DOHH2 (cell line): ENCODE measurements around the gene RUNX1.

Experiments
- EZH2phosphoT487 ChIP-seq: fragments of 200-600 bp; sonication (generic); IDR thresholded peaks from 2 replicates; pipeline ENCODE4 v1.6.1; 2017; ENCODE audit warnings: borderline replicate concordance, mild to moderate bottlenecking, antibody characterized with exemption, low read length, moderate library complexity, mixed read lengths
- TF ChIP-seq, protein P1 (sequence below): fragments of 200-600 bp; sonication (generic); IDR thresholded peaks from one replicate; pipeline ENCODE4 v1.5.1; 2014; ENCODE audit warnings: antibody characterized with exemption, mild to moderate bottlenecking, low read depth, low read length; ENCODE audit not compliant: poor library complexity, severe bottlenecking

DNA sequence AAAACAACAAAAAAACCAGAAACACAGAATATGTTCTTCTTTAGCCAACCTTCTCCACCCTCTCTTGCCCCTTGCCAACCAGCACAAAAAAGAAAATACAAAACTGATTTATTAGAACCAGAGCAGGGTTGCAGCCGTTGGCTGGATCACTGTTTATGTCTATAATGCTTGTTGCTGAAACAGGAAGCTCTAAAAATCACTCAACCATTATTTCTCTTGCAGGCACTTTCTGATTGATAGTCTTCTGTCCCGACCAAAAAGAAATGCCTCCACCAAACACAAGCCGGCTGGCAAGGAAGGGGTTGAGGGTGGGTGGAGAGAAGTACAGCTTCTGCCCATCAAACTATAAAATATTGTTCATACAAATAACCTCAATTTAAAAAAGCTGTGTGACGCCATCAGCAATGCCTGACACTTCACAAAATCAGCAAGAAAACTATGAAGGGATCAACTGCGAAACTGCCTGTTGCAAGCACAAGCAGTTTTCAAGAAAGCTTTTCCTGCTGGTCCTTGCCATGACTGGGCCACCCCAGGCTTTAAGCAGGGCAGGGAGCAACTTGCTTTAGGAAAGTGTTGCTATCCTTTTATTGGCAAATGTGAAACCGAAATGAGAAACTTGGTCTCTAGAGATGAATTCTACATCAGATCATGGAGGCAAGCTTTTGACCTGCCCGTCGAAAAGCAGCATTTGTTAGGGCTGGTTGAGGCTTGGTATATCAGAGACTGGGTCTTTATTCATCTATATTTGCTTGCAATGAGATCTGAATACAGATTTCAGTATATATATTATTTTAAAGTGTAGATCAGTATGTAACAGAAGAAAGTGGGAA, 174.2 kb downstream of the RUNX1 start:
- TF ChIP-seq, protein P1, sequence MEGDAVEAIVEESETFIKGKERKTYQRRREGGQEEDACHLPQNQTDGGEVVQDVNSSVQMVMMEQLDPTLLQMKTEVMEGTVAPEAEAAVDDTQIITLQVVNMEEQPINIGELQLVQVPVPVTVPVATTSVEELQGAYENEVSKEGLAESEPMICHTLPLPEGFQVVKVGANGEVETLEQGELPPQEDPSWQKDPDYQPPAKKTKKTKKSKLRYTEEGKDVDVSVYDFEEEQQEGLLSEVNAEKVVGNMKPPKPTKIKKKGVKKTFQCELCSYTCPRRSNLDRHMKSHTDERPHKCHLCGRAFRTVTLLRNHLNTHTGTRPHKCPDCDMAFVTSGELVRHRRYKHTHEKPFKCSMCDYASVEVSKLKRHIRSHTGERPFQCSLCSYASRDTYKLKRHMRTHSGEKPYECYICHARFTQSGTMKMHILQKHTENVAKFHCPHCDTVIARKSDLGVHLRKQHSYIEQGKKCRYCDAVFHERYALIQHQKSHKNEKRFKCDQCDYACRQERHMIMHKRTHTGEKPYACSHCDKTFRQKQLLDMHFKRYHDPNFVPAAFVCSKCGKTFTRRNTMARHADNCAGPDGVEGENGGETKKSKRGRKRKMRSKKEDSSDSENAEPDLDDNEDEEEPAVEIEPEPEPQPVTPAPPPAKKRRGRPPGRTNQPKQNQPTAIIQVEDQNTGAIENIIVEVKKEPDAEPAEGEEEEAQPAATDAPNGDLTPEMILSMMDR: no peak
- TF ChIP-seq EZH2phosphoT487: no peak
